ENCODE results near the gene MAP1LC3C.
A peak's percentile ranks its signal among the peaks of the same experiment; 100 is the strongest.

Gene MAP1LC3C

DNA sequence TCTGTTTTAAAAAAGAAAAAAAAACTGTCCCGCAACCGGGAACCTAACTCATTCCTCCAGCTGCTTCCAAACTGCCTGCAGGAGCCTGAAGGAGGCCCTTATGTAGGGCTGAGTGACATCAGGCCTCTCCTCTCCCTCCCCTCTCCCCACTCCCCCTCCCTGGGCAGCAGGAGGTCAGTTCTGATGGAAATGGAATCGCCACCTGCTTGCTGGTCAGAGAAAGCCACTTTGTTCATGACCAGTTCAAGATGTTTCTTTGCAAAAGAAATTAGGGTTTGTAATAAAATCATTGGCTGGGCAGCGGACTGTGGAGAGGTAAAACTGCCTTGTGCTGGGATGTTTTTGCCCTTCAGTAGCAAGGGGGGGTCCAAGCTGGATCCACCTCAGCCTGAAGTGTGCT is at the start of gene MAP1LC3C:
TSS of gene MAP1LC3C (minus strand) at position 73 of the 400 bp plus-strand sequence. CDS start 90 bp downstream, outside the sequence.
- no peak for DNase-seq

- no peak for DNase-seq
Measured at GRCh38 chr1:242043165-242043564, 44.3 kb upstream of the MAP1LC3C start.

DNA sequence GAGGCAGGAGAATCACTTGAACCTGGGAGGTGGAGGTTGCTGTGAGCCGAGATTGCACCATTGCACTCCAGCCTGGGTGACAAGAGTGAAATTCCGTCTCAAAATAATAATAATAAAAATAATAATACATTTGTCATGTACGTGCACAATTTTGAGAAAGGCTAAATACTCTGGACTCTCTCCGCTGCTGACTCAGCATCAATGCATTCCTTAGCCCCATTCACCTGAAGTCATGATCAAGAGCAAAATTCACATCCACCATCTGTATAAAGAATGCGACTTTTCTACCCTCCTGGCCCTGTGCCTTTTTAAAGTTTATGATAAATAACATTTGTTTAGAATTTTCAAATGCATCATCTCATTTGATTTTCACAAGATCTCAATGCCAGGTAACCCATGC is 35.5 kb upstream of the MAP1LC3C start:
- no peak for DNase-seq

DNA sequence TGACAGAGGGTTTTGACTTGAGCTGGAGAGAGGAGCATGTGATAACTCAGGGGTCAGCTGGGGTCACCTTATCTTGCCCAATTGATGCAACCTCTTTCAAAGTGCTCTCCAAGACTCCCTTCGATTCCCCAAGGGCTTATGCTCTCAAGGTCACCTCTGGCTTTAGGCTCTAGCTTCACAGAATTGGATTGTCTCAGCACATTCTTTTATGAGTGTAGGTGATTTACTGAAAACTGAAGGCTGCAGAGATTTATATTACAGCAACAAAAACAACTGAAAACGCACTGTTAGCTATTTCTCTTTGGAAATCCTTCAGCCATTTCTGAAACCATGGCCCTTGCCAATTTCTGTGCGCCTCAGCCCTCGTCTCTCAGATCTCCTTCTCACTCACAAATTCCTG is 34.5 kb upstream of the MAP1LC3C start:
- DNase-seq, result no peak

- DNase-seq, result no peak
Measured at GRCh38 chr1:242030071-242030470, 31.2 kb upstream of the MAP1LC3C start.

DNA sequence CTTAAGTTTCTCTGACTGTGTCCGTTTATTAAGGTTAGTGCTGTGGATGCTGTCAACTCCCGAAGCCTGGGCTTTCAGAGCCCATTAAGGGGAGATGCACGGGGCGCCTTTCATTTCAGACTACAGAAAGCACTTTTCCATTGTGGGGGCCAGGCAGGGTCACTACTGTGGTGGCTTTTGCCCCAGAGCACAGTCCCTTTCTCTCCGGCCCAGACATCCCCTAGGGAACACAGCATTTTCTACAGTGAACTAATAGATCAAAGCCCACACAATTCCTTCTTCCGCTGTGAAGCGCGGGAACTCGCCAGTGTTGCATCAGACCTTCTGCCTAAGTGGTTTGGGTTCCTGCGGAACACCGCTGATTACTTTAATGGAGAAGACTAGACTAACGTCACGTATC is 26.8 kb upstream of the MAP1LC3C start:
- DNase-seq, result no peak

DNA sequence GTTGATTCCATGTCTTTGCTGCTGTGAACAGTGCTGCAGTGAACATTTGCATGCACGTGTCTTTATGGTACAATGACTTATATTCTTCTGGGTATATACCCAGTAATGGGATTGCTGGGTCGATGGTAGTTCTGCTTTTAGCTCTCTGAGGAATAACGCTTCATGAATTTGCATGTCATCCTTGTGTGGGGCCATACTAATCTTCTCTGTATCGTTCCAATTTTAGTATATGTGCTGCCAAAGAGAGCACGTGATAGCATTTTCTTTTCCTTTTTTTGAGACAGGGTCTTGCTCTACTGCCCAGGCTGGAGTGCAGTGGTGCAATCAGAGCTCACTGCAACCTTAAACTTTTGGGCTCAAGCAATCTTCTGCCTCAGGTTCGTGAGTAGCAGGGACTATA is 24.9 kb upstream of the MAP1LC3C start:
- DNase-seq, result no peak

GRCh38 chr1:242019018-242019417 is 20.1 kb upstream of the MAP1LC3C start:
- no peak for DNase-seq

- no peak for DNase-seq
Measured at GRCh38 chr1:242017580-242018233, 18.8 kb upstream of the MAP1LC3C start.

GRCh38 chr1:242016479-242016878 is 17.6 kb upstream of the MAP1LC3C start:
- no peak for DNase-seq

DNA sequence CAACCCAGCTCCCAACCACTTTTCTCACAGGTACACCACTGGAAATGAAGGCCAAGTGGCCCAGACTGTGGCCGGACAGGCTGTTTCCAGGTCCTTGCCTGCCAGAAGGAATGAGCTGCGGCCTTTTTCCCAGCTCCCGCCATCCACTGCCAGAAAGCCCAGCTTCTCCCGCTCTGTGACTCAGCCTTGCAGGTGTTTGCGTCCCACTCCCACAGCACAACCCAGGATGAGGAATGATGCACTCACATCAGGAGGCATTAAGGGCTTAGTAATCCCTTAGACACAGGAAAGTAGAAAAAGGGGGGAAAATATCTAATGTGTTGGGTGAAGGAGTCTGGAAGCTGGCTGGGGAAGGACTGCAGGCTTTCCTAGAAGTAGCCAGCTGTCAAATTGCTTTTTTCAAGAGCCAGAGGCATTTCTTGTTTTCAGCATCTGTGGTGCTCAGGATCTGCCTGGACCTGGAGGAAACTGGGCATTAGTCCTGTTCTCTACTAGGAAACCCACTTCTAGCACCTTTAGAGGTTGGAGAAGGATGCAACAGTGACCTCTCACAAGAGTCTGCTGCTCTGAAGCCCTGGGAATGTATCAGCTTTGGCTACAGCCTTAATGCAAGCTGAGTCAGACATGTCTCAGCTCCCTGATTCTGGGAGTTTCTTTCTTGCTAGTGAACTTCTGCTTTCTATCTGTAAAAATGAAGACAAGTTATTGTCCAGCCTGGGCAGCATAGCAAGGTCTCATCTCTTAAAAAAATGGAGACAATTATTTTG is 13.2 kb upstream of the MAP1LC3C start:
- DNase-seq, result no peak

GRCh38 chr1:242008826-242009495 is 10.1 kb upstream of the MAP1LC3C start:
- DNase-seq, result no peak

- DNase-seq, result no peak
Measured at GRCh38 chr1:242006976-242007375, 8.1 kb upstream of the MAP1LC3C start.

DNA sequence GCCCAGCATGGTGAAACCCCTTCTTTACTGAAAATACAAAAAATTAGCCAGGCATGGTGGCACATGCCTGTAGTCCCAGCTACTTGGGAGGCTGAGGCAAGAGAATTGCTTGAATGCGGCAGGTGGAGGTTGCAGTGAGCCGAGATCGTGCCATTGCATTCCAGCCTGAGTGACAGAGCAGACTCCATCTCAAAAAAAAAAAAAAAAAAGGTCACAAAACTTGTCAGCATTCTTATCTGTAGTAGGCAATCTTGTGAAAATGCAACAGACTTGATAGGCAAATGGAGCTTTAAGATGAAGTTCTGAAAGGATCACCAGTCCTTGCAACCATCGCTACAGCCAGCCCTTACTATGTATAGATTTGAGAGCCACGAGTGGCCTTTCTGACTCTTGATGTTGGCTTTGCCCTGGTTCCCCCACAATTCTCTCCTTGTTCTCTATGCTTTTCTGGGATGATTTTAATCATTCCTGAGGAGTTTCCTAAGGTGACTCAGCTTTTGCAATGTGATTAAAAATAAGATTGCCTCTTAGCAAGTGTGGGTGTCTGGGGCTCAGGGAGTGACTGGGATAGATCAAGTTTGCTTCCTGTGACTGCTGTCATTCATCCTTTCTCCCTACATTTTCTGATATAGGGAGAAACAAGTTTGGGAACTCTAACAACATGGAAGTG is 7.1 kb upstream of the MAP1LC3C start:
- no peak for DNase-seq

DNA sequence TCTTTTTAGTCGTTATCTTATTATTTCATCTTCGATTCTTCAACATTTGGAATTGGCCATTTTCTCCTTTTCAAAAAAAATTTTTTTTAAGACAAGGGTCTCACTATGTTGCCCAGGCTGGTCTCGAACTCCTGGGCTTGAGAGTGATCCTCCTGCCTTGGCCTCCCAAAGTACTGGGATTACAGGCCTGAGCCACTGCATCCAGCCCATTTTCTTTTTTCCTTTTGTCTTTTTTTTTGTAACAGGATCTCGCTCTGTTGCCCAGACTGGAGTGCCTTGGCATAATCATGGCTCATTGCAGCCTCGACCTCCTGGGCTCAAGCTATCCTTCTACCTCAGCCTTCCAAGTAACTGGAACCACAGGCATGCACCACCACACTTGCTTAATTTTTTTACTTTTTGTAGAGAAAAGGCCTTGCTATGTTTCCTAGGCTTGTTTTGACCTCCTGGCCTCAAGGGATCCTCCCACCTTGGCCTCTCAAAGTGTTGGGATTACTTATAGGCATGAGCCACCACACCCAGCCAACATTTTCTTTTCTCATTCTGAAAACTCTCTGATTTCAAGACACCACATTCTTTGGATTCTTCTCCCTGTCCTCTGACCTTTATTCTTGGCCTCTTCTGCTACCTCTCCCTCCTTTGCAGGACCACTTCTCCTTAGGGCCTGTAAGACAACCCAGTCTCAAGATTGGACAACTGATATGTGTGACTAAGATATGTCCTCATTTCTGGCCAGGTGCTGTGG is 6.0 kb upstream of the MAP1LC3C start:
- DNase-seq, result no peak

DNA sequence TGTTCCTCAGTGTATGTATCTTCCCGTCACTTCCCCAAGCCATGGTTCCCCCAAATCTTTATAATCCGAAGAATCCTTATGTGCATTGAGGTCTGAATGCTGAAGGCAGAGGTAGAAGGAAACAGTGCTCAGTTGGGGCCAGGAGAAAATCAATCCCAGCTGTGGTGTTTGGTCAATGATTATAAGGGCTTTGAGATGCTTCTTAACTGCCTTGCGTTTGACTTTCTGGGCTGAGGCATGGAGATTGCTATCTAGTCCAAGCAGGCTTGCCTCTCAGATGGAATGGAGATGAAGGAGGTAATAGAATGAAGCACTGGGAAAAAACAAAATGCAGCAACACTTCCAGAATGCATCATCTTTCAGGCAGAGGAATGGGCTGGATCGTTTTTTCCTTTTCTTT is 3.6 kb upstream of the MAP1LC3C start:
- no peak for DNase-seq

- DNase-seq, result no peak
Measured at GRCh38 chr1:242002072-242002471, 3.2 kb upstream of the MAP1LC3C start.

GRCh38 chr1:242000434-242000833 is 1.5 kb upstream of the MAP1LC3C start:
- DNase-seq, result no peak

DNA sequence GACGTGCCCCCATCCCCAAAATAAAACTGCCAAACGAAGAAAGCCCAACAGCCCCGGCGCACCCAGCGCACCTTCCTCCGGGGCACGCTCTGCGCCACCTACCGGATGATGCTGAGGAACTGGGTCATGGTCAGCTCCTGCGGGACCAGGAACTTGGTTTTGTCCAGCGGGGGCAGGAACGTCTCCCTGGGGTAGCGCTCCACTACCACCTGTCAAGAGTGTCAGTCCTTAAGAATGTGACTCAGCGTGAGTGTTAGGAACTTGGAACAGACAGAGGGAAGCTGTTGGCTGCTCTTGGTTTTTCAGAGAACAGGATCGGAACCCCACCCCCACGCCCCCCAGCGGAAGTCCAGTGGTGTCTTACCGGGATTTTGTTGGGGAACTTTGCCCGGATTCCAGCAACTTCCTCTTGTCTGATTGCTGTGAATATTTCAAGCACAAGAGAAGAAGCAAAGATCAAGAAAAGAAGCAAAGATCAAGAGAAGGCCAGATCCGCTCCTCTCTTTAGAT is 431 bp downstream of the MAP1LC3C start:
- DNase-seq, result peak; percentile 17

DNA sequence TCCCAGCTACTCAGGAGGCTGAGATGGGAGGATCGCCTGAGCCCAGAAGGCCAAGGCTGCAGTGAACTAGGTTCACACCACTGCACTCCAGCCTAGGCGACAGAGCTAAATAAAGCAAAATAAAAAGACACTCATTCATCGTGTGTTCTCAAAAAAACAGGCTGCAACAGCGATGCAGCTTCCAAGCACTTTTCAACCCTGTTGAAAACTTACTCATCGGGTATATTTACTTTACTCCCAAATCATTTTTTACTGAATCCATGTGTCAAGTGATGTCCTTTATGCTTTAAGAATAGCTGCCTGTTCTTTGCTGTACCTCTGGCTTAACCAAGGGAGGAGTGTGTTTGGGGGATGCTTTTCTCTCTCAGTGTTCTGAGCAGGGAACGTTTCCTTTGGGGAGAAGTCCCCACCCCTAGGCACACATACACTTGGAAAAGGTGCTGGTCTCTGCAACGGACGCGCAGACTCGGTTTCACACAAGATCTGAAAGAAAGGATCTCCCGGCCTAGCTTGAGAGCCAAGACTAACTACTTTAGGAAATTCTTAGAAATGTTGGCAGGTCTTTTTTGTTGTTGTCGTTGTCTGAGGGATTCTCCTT is 1.4 kb downstream of the MAP1LC3C start:
- no peak for DNase-seq

GRCh38 chr1:241994171-241994570 is 4.7 kb downstream of the MAP1LC3C start:
- no peak for DNase-seq

DNA sequence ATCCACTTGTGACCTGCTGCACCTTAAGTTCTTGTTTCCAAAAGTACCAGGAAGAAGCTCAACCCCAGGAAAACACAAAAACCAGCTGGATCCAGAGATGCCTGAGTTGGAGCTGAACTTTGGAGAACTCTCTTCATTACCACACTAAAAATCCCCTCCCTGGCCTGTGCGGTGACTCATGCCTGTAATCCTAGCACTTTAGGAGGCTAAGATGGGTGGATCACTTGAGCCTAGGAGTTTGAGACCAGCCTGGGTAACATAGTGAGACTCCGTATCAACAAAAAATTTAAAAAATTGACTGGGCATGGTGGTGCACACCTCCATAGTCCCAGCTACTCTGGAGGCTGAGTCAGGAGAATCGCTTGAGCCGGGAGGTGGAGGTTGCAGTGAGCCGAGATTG is 6.2 kb downstream of the MAP1LC3C start:
- DNase-seq, result no peak

Measured in activated CD4-positive, alpha-beta T cell treated with anti-CD3 and anti-CD28 coated beads for 1 hour (primary cell).